Glutamatergic neuron (in vitro differentiated cells): Measurements from ENCODE around the gene PCA3. TPM values are rescaled to one million over a fixed set of nuclear protein-coding genes. Genes with fewer than 3 reads are reported as not detected.
A peak's percentile ranks its signal among the peaks of the same experiment; 100 is the strongest.

Experiments
- DNase-seq: peaks from one replicate; pipeline ENCODE4 v3.0.0; 2022
- H3K27ac Mint-ChIP-seq: one replicate; pipeline ENCODE4 v1.8.0; 2020; ENCODE audit warnings: mild to moderate bottlenecking, mixed read lengths, inconsistent platforms; ENCODE audit not compliant: unreplicated experiment
- H3K27me3 Mint-ChIP-seq: one replicate; pipeline ENCODE4 v1.8.0; 2020; ENCODE audit warnings: mild to moderate bottlenecking, moderate library complexity, mixed read lengths, inconsistent platforms; ENCODE audit not compliant: unreplicated experiment
- H3K36me3 Mint-ChIP-seq: one replicate; pipeline ENCODE4 v1.8.0; 2020; ENCODE audit warnings: mild to moderate bottlenecking, mixed read lengths, inconsistent platforms; ENCODE audit not compliant: unreplicated experiment
- H3K4me1 Mint-ChIP-seq: one replicate; pipeline ENCODE4 v1.8.0; 2020; ENCODE audit warnings: mild to moderate bottlenecking, low read depth, mixed read lengths, inconsistent platforms; ENCODE audit not compliant: unreplicated experiment
- H3K4me3 Mint-ChIP-seq: one replicate; pipeline ENCODE4 v1.8.0; 2020; ENCODE audit warnings: mild to moderate bottlenecking, mixed read lengths, inconsistent platforms; ENCODE audit not compliant: unreplicated experiment
- H3K9me3 Mint-ChIP-seq: one replicate; pipeline ENCODE4 v1.8.0; 2020; ENCODE audit warnings: mild to moderate bottlenecking, moderate library complexity, mixed read lengths, inconsistent platforms; ENCODE audit not compliant: unreplicated experiment
- total RNA-seq: library from RNA; stranded (reverse); fragmentation: NEBNext Ultra II Directional; extraction: Animal tissue kit (Norgen Biotek cat#: 25700); gene quantifications from one replicate; pipeline ENCODE4 v1.2.1, GENCODE V29; 2021; ENCODE audit not compliant: unreplicated experiment
- TF ChIP-seq, protein P1 (sequence below): fragments of 200-600 bp; sonication (generic); IDR thresholded peaks from one replicate; pipeline ENCODE4 v1.5.0; 2021; ENCODE audit not compliant: partially characterized antibody, unreplicated experiment

Gene PCA3
- total RNA-seq, 1 donor from 2014 or later, result not detected

DNA sequence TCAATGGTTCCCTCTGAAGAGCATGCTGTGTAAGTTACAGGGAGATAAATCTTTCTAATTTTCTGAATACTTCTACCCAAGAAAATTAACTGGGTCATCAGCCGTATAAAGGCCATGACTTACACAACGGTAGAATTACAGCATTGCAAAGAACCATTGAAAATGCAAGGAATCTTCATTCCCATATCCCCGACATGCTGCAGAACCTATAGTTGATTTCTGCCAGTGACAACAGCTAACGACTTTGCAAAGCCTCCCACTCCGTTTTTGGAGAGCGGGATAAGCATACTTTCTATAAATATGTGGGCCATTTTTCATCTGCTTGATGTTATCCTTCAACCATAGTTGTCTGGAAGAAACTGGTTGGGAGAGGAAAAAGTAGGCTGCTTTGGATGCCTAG lies 56.2 kb downstream of the PCA3 start:
- H3K4me1 Mint-ChIP-seq, result peaks cover 8% of the 10 kb centered on the region
- H3K9me3 Mint-ChIP-seq, result no peaks in the 10 kb centered on the region
- H3K4me3 Mint-ChIP-seq, result no peak overlapping the region
- H3K27ac Mint-ChIP-seq, result no peak overlapping the region
- no peak for DNase-seq
- TF ChIP-seq, protein P1, sequence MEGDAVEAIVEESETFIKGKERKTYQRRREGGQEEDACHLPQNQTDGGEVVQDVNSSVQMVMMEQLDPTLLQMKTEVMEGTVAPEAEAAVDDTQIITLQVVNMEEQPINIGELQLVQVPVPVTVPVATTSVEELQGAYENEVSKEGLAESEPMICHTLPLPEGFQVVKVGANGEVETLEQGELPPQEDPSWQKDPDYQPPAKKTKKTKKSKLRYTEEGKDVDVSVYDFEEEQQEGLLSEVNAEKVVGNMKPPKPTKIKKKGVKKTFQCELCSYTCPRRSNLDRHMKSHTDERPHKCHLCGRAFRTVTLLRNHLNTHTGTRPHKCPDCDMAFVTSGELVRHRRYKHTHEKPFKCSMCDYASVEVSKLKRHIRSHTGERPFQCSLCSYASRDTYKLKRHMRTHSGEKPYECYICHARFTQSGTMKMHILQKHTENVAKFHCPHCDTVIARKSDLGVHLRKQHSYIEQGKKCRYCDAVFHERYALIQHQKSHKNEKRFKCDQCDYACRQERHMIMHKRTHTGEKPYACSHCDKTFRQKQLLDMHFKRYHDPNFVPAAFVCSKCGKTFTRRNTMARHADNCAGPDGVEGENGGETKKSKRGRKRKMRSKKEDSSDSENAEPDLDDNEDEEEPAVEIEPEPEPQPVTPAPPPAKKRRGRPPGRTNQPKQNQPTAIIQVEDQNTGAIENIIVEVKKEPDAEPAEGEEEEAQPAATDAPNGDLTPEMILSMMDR, result no peak
- no peaks in the 10 kb centered on the region for H3K36me3 Mint-ChIP-seq
- H3K27me3 Mint-ChIP-seq, result no peaks in the 10 kb centered on the region

DNA sequence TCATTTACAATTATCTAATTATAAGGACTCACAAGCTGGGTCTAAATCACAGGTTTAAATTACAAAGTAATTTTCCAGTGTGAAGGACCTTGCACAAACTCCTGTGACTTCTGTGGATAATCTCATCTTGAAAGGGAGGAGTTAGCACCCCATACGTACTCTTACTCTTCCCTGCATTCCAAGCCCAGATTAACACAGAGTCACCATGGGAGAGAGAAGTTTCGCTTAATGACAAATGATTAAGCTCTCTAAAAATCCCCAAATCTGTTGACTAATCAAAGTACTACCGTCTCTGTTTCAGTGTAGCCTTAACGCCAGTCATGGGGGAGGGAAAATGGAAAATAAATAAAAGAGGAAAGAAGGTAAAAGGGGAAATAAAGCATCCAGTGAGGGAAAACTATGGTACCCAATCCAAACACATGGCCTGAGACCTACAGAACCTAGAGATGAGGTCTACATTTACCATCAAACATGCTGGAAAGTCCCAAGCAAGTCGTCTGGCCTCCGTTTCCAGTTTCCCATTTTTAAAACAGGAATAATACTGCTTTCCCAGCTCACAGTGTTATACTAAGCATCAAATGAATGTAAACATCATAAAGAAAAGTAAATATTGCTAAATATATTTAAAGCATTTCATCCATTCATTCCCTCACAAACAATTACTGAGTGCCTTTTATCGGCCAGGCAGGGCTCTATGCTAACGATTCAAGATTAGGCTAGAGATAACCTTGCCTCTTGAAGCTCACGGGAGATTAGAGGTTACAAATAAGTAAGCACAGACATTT lies 63.2 kb downstream of the PCA3 start:
- H3K9me3 Mint-ChIP-seq, result no peaks in the 10 kb centered on the region
- TF ChIP-seq, protein P1, result no peak
- H3K27ac Mint-ChIP-seq, result no peak overlapping the region
- H3K4me3 Mint-ChIP-seq, result no peak overlapping the region
- peaks cover 8% of the 10 kb centered on the region for H3K36me3 Mint-ChIP-seq
- peaks cover 2% of the 10 kb centered on the region for H3K27me3 Mint-ChIP-seq
- no peak for DNase-seq
- no peaks in the 10 kb centered on the region for H3K4me1 Mint-ChIP-seq

DNA sequence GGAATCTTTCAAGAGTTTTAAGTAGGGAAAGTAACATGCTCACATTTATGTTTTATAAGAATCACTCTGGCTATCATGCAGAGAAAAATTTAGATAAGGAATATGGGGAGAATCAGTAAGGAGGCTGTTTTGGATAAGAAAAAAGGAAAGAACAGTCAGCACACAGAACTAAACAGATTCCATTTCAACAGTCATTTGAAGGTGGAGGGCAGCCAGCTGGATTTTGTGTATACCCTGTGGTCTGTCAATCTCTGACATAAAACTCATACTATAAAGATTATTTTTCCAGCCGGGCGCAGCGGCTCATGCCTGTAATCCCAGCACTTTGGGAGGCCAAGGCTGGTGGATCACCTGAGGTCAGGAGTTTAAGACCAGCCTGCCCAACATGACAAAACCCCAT lies 64.2 kb downstream of the PCA3 start:
- H3K9me3 Mint-ChIP-seq, result no peaks in the 10 kb centered on the region
- H3K27me3 Mint-ChIP-seq, result peaks cover 2% of the 10 kb centered on the region
- no peak overlapping the region for H3K4me3 Mint-ChIP-seq
- no peak overlapping the region for H3K27ac Mint-ChIP-seq
- peaks cover 8% of the 10 kb centered on the region for H3K36me3 Mint-ChIP-seq
- TF ChIP-seq, protein P1, result no peak
- no peak for DNase-seq
- no peaks in the 10 kb centered on the region for H3K4me1 Mint-ChIP-seq

DNA sequence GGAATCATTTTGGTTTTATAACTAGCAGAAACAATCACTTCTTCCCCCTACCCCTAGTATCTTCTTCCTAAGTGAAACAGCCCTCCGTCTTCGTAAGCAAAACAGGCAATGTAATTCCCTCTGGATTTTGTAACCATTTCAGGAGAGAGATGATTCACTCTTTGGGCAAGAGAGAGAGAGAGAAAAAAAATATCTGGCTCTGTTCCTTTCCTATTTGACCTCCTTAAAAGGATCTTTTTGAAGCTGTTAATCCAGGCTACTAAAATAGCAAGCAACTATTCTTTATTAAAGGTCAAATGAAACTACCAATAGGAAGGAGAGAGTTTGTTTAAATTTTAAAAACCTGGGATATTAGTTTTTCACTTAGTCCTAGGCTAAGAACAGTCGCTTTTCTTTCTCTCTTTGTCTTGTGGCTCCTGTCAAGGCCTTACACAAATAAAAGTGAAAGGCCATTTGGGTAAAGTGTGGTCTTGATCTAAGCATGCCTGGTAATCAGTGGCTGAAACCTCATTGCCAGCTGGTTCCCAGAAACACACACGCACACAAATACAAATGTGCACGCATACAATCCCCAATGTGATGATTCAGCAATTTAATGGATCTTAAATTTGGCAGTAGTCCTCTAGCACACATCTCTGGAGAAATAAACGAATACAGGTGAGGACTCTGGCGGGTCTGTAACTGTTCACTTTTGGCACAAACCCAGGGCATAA lies 71.5 kb downstream of the PCA3 start:
- H3K4me1 Mint-ChIP-seq, result peaks cover 15% of the 10 kb centered on the region
- no peak for DNase-seq
- H3K27me3 Mint-ChIP-seq, result no peaks in the 10 kb centered on the region
- H3K9me3 Mint-ChIP-seq, result peaks cover 2% of the 10 kb centered on the region
- TF ChIP-seq, protein P1, result no peak
- no peaks in the 10 kb centered on the region for H3K36me3 Mint-ChIP-seq
- peak overlapping the region; percentile 63 for H3K4me3 Mint-ChIP-seq
- peak overlapping the region; percentile 93 for H3K27ac Mint-ChIP-seq

Other genes starting within 250 kb of the PCA3 start
- gene PRUNE2, start 141.7 kb downstream of the PCA3 start, total RNA-seq, result 63.8 TPM